ENCODE results near the gene ARHGAP30. TPM values are rescaled to one million over a fixed set of nuclear protein-coding genes. Genes with fewer than 3 reads are reported as not detected.

ARHGAP30 gene
- total RNA-seq, 5 donors from 2014 or later (not counting 1 experiment from before 2014, with no cell fraction given): 193 to 299 (median 279) TPM

- no peaks in the 10 kb centered on the region for H3K9me3 Mint-ChIP-seq
- no peaks in the 10 kb centered on the region for H3K4me1 Mint-ChIP-seq
- ATAC-seq (replicated peaks in 1 of 4) (no peak), DNase-seq (no peak)
- H3K27ac Mint-ChIP-seq: no peak overlapping the region
- H3K4me3 Mint-ChIP-seq: no peak overlapping the region
- no peak overlapping the region for H3K27ac ChIP-seq (ENCODE audit: low read length)
- H3K36me3 Mint-ChIP-seq: no peaks in the 10 kb centered on the region
- peaks cover 0 to 5% of the 10 kb centered on the region in 2 experiments for H3K27me3 ChIP-seq (replicated peaks in 1 of 2; ENCODE audit: control insufficient read depth in 2 of 2, extremely low read depth in 1 of 2, insufficient read depth in 2 of 2, low read length in 1 of 2)
- 78% methylated on average over 5 of the region's 5 CpGs for WGBS (ENCODE audit: insufficient coverage)
- H3K36me3 ChIP-seq (ENCODE audit: control insufficient read depth in 2 of 2, extremely low read depth in 1 of 2, insufficient read depth in 1 of 2, low read length in 1 of 2): no peaks in the 10 kb centered on the region
- ChIA-PET CTCF (no interaction called here), POLR2A (no interaction called here)
- H3K9me3 ChIP-seq: no peaks in the 10 kb centered on the region
- H3K4me3 ChIP-seq (ENCODE audit: control insufficient read depth in 1 of 2, extremely low read depth in 1 of 2, low read length in 1 of 2): no peak overlapping the region
- no peaks in the 10 kb centered on the region for H3K27me3 Mint-ChIP-seq
- H3K4me1 ChIP-seq (ENCODE audit: control insufficient read depth in 1 of 2, extremely low read depth in 1 of 2, insufficient read depth in 2 of 2, low read length in 2 of 2): no peaks in the 10 kb centered on the region
Measured at GRCh38 chr1:161081519-161081918, 11.8 kb upstream of the ARHGAP30 start.

- H3K27me3 ChIP-seq (replicated peaks in 1 of 2; ENCODE audit: control insufficient read depth in 2 of 2, extremely low read depth in 1 of 2, insufficient read depth in 2 of 2, low read length in 1 of 2): peaks cover 0 to 5% of the 10 kb centered on the region in 2 experiments
- no peak overlapping the region for H3K4me3 Mint-ChIP-seq
- no peak overlapping the region for H3K4me3 ChIP-seq (ENCODE audit: control insufficient read depth in 1 of 2, extremely low read depth in 1 of 2, low read length in 1 of 2)
- WGBS (ENCODE audit: insufficient coverage): 88% methylated on average over 2 of the region's 5 CpGs
- ChIA-PET POLR2A (no interaction called here), CTCF (no interaction called here)
- no peaks in the 10 kb centered on the region for H3K9me3 ChIP-seq
- H3K36me3 ChIP-seq (ENCODE audit: control insufficient read depth in 2 of 2, extremely low read depth in 1 of 2, insufficient read depth in 1 of 2, low read length in 1 of 2): no peaks in the 10 kb centered on the region
- no peaks in the 10 kb centered on the region for H3K9me3 Mint-ChIP-seq
- H3K27me3 Mint-ChIP-seq: no peaks in the 10 kb centered on the region
- ATAC-seq (replicated peaks in 1 of 4): no peak
- H3K27ac Mint-ChIP-seq: no peak overlapping the region
- no peak for DNase-seq
- no peaks in the 10 kb centered on the region for H3K4me1 ChIP-seq (ENCODE audit: control insufficient read depth in 1 of 2, extremely low read depth in 1 of 2, insufficient read depth in 2 of 2, low read length in 2 of 2)
- no peak overlapping the region for H3K27ac ChIP-seq (ENCODE audit: low read length)
- H3K36me3 Mint-ChIP-seq: no peaks in the 10 kb centered on the region
- H3K4me1 Mint-ChIP-seq: no peaks in the 10 kb centered on the region
Measured at GRCh38 chr1:161080441-161081405, 11.0 kb upstream of the ARHGAP30 start.

- H3K27ac Mint-ChIP-seq: no peak overlapping the region
Measured at GRCh38 chr1:161079436-161080110, 9.9 kb upstream of the ARHGAP30 start.

GRCh38 chr1:161077426-161077825 lies 7.7 kb upstream of the ARHGAP30 start:
- Histone ChIP-seq H3K27me3 (replicated peaks in 1 of 2; ENCODE audit: control insufficient read depth in 2 of 2, extremely low read depth in 1 of 2, insufficient read depth in 2 of 2, low read length in 1 of 2) (no peaks in the 10 kb centered on the region), H3K4me3 (ENCODE audit: control insufficient read depth in 1 of 2, extremely low read depth in 1 of 2, low read length in 1 of 2) (no peak overlapping the region), H3K36me3 (ENCODE audit: control insufficient read depth in 2 of 2, extremely low read depth in 1 of 2, insufficient read depth in 1 of 2, low read length in 1 of 2) (no peaks in the 10 kb centered on the region), H3K4me1 (ENCODE audit: control insufficient read depth in 1 of 2, extremely low read depth in 1 of 2, insufficient read depth in 2 of 2, low read length in 2 of 2) (peaks cover 0 to 2% of the 10 kb centered on the region in 2 experiments), H3K27ac (ENCODE audit: low read length) (no peak overlapping the region), H3K9me3 (no peaks in the 10 kb centered on the region)
- POLR2A ChIA-PET: no interaction called here
- Mint-ChIP-seq H3K27ac (no peak overlapping the region), H3K4me1 (peaks cover 0 to 6% (median 4%) of the 10 kb centered on the region in 3 donors), H3K9me3 (no peaks in the 10 kb centered on the region), H3K4me3 (no peak overlapping the region), H3K36me3 (no peaks in the 10 kb centered on the region), H3K27me3 (no peaks in the 10 kb centered on the region)
- DNase-seq (no peak), ATAC-seq (replicated peaks in 1 of 4) (no peak)
- 93% methylated on average over 8 of the region's 9 CpGs for WGBS (ENCODE audit: insufficient coverage)
- CTCF ChIA-PET: no interaction called here

More at GRCh38 chr1:161079436-161080110, 9.9 kb upstream of the ARHGAP30 start:
- ChIA-PET POLR2A (no interaction called here), CTCF (no interaction called here)
- 76% methylated on average over 39 of the region's 41 CpGs for WGBS (ENCODE audit: insufficient coverage)
- Mint-ChIP-seq H3K4me3 (no peak overlapping the region), H3K9me3 (no peaks in the 10 kb centered on the region), H3K27me3 (no peaks in the 10 kb centered on the region), H3K36me3 (no peaks in the 10 kb centered on the region), H3K4me1 (no peaks in the 10 kb centered on the region)
- no peaks in the 10 kb centered on the region for H3K36me3 ChIP-seq (ENCODE audit: control insufficient read depth in 2 of 2, extremely low read depth in 1 of 2, insufficient read depth in 1 of 2, low read length in 1 of 2)
- H3K27ac ChIP-seq (ENCODE audit: low read length): no peak overlapping the region
- DNase-seq (no peak), ATAC-seq (replicated peaks in 1 of 4) (no peak)
- no peaks in the 10 kb centered on the region for H3K9me3 ChIP-seq
- H3K4me3 ChIP-seq (ENCODE audit: control insufficient read depth in 1 of 2, extremely low read depth in 1 of 2, low read length in 1 of 2): no peak overlapping the region
- H3K27me3 ChIP-seq (replicated peaks in 1 of 2; ENCODE audit: control insufficient read depth in 2 of 2, extremely low read depth in 1 of 2, insufficient read depth in 2 of 2, low read length in 1 of 2): no peaks in the 10 kb centered on the region
- no peaks in the 10 kb centered on the region for H3K4me1 ChIP-seq (ENCODE audit: control insufficient read depth in 1 of 2, extremely low read depth in 1 of 2, insufficient read depth in 2 of 2, low read length in 2 of 2)

GRCh38 chr1:161076410-161076809 lies 6.7 kb upstream of the ARHGAP30 start:
- Mint-ChIP-seq H3K27me3 (no peaks in the 10 kb centered on the region), H3K36me3 (no peaks in the 10 kb centered on the region), H3K4me3 (no peak overlapping the region), H3K4me1 (peaks cover 7 to 15% (median 12%) of the 10 kb centered on the region in 3 donors), H3K9me3 (no peaks in the 10 kb centered on the region), H3K27ac (no peak overlapping the region)
- no peaks in the 10 kb centered on the region for H3K36me3 ChIP-seq (ENCODE audit: control insufficient read depth in 2 of 2, extremely low read depth in 1 of 2, insufficient read depth in 1 of 2, low read length in 1 of 2)
- ChIA-PET CTCF (interaction anchor here in 1 of 2 donors (0.6 kb wide), 2 partner anchors 20 to 687 kb away, joined by 3 read pairs; no protein-coding TSS in a partner anchor), POLR2A (no interaction called here)
- H3K4me1 ChIP-seq (ENCODE audit: control insufficient read depth in 1 of 2, extremely low read depth in 1 of 2, insufficient read depth in 2 of 2, low read length in 2 of 2): peaks cover under 1 to 12% of the 10 kb centered on the region in 2 experiments
- H3K4me3 ChIP-seq (ENCODE audit: control insufficient read depth in 1 of 2, extremely low read depth in 1 of 2, low read length in 1 of 2): no peak overlapping the region
- DNase-seq (no peak), ATAC-seq (replicated peaks in 1 of 4) (no peak)
- H3K9me3 ChIP-seq: no peaks in the 10 kb centered on the region
- no peak overlapping the region for H3K27ac ChIP-seq (ENCODE audit: low read length)
- H3K27me3 ChIP-seq (replicated peaks in 1 of 2; ENCODE audit: control insufficient read depth in 2 of 2, extremely low read depth in 1 of 2, insufficient read depth in 2 of 2, low read length in 1 of 2): no peaks in the 10 kb centered on the region

- POLR2A ChIA-PET: no interaction called here
- H3K27ac Mint-ChIP-seq: no peak overlapping the region
- DNase-seq: no peak
Measured at GRCh38 chr1:161074676-161075368, 5.1 kb upstream of the ARHGAP30 start.

More at GRCh38 chr1:161074676-161075368, 5.1 kb upstream of the ARHGAP30 start:
- Mint-ChIP-seq H3K9me3 (no peaks in the 10 kb centered on the region), H3K36me3 (no peaks in the 10 kb centered on the region), H3K27me3 (no peaks in the 10 kb centered on the region), H3K4me3 (no peak overlapping the region), H3K4me1 (peaks cover 23 to 30% (median 27%) of the 10 kb centered on the region in 3 donors)
- CTCF ChIA-PET: interaction anchor here in 1 of 2 donors (0.6 kb wide), 1 partner anchor 84 kb away, joined by 8 read pairs; no protein-coding TSS in a partner anchor
- WGBS (ENCODE audit: insufficient coverage): 92% methylated on average over 9 of the region's 12 CpGs
- Histone ChIP-seq H3K36me3 (ENCODE audit: control insufficient read depth in 2 of 2, extremely low read depth in 1 of 2, insufficient read depth in 1 of 2, low read length in 1 of 2) (no peaks in the 10 kb centered on the region), H3K27ac (ENCODE audit: low read length) (no peak overlapping the region), H3K4me3 (ENCODE audit: control insufficient read depth in 1 of 2, extremely low read depth in 1 of 2, low read length in 1 of 2) (no peak overlapping the region), H3K27me3 (replicated peaks in 1 of 2; ENCODE audit: control insufficient read depth in 2 of 2, extremely low read depth in 1 of 2, insufficient read depth in 2 of 2, low read length in 1 of 2) (no peaks in the 10 kb centered on the region), H3K4me1 (ENCODE audit: control insufficient read depth in 1 of 2, extremely low read depth in 1 of 2, insufficient read depth in 2 of 2, low read length in 2 of 2) (peaks cover 13 to 28% of the 10 kb centered on the region in 2 experiments), H3K9me3 (no peaks in the 10 kb centered on the region)
- no peak for ATAC-seq (replicated peaks in 1 of 4)
